CD14-positive monocyte (primary cell): ENCODE measurements around the gene UBXN6. TPM values are rescaled to one million over a fixed set of nuclear protein-coding genes. Genes with fewer than 3 reads are reported as not detected.

Experiments used
- DNase-seq, 3 donors: peaks; one replicate each; pipeline ENCODE4 v3.0.0-alpha.2; 2011 to 2022
- H2AFZ ChIP-seq: 2 replicates; pipeline ENCODE4 v1.6.0; 2012; ENCODE audit warnings: mild to moderate bottlenecking, low read depth, low read length, inconsistent platforms; ENCODE audit not compliant: insufficient read depth, poor library complexity, severe bottlenecking
- H3K27ac ChIP-seq, 2 donors: 1 replicate in 1 of 2; 2 replicates in 1 of 2; pipeline ENCODE4 v1.5.1; 2012 to 2013; ENCODE audit warnings: low read length in 2 of 2, control low read depth in 1 of 2, inconsistent platforms in 1 of 2, low read depth in 1 of 2, mild to moderate bottlenecking in 1 of 2
- H3K27me3 ChIP-seq, 2 donors: one replicate each; pipeline versions ENCODE4 v1.6.0 to v1.6.1; 2011 to 2013; ENCODE audit warnings: low read length in 2 of 2; ENCODE audit not compliant: control insufficient read depth in 2 of 2, insufficient read depth in 2 of 2
- H3K36me3 ChIP-seq, 2 donors: replicated peaks in 1 of 2; 1 replicate in 1 of 2; 2 replicates in 1 of 2; pipeline versions ENCODE4 v1.5.1 to v1.6.1; 2012 to 2013; ENCODE audit warnings: low read length in 2 of 2, control low read depth in 1 of 2, inconsistent platforms in 1 of 2, mild to moderate bottlenecking in 1 of 2; ENCODE audit not compliant: insufficient read depth in 2 of 2, control insufficient read depth in 1 of 2
- H3K4me1 ChIP-seq, 2 donors: 1 replicate in 1 of 2; 2 replicates in 1 of 2; pipeline versions ENCODE4 v1.5.1 to v1.6.1; 2012 to 2013; ENCODE audit warnings: low read length in 2 of 2, control low read depth in 1 of 2, inconsistent platforms in 1 of 2, mild to moderate bottlenecking in 1 of 2, moderate library complexity in 1 of 2; ENCODE audit not compliant: insufficient read depth in 2 of 2, control insufficient read depth in 1 of 2
- H3K4me2 ChIP-seq: replicated peaks from 2 replicates; pipeline ENCODE3; 2012; ENCODE audit warnings: low read length, moderate library complexity, mild to moderate bottlenecking; ENCODE audit not compliant: poor library complexity, severe bottlenecking; ENCODE audit errors: extremely low read depth
- H3K4me3 ChIP-seq, 3 experiments: fragments of 200-600 bp in 1 of 3; sonication (generic) in 1 of 3; replicated peaks in 1 of 3; 1 replicate in 2 of 3; 2 replicates in 1 of 3; pipeline ENCODE4 v1.5.1; 2011 to 2013; ENCODE audit warnings: low read length in 3 of 3, mild to moderate bottlenecking in 3 of 3, control low read depth in 2 of 3, low read depth in 2 of 3, inconsistent platforms in 1 of 3, moderate library complexity in 1 of 3
- H3K79me2 ChIP-seq: 2 replicates; pipeline ENCODE4 v1.6.0; 2012; ENCODE audit warnings: mild to moderate bottlenecking, control low read depth, inconsistent platforms, low read length, moderate library complexity; ENCODE audit not compliant: insufficient read depth
- H3K9ac ChIP-seq: 2 replicates; pipeline ENCODE4 v1.6.0; 2017; ENCODE audit warnings: low read length, mild to moderate bottlenecking; ENCODE audit not compliant: insufficient read depth, poor library complexity, severe bottlenecking
- H3K9me3 ChIP-seq, 2 donors: replicated peaks in 1 of 2; 1 replicate in 1 of 2; 2 replicates in 1 of 2; pipeline versions ENCODE4 v1.5.1 to v1.6.1; 2012 to 2013; ENCODE audit warnings: low read length in 2 of 2, control low read depth in 1 of 2; ENCODE audit not compliant: control insufficient read depth in 1 of 2, insufficient read depth in 1 of 2
- H4K20me1 ChIP-seq: 2 replicates; pipeline ENCODE4 v1.6.0; 2012; ENCODE audit warnings: mild to moderate bottlenecking, low read length, control low read depth, moderate library complexity; ENCODE audit not compliant: insufficient read depth
- H3K27ac Mint-ChIP-seq, 7 donors: one replicate each; pipeline ENCODE4 v1.8.0; 2020; ENCODE audit warnings: mild to moderate bottlenecking in 7 of 7, mixed read lengths in 7 of 7, moderate library complexity in 6 of 7, inconsistent platforms in 2 of 7
- H3K27me3 Mint-ChIP-seq, 3 donors: one replicate each; pipeline ENCODE4 v1.8.0; 2021 to 2022; ENCODE audit warnings: low read depth in 3 of 3, mild to moderate bottlenecking in 3 of 3, mixed read lengths in 3 of 3, moderate library complexity in 3 of 3, inconsistent platforms in 1 of 3
- H3K36me3 Mint-ChIP-seq, 2 donors: one replicate each; pipeline ENCODE4 v1.8.0; 2020; ENCODE audit warnings: mixed read lengths in 2 of 2, inconsistent platforms in 1 of 2, mild to moderate bottlenecking in 1 of 2
- H3K4me1 Mint-ChIP-seq: one replicate; pipeline ENCODE4 v1.8.0; 2020; ENCODE audit warnings: mild to moderate bottlenecking, mixed read lengths
- H3K4me3 Mint-ChIP-seq, 2 donors: one replicate each; pipeline ENCODE4 v1.8.0; 2020; ENCODE audit warnings: mild to moderate bottlenecking in 2 of 2, mixed read lengths in 2 of 2, moderate library complexity in 1 of 2
- H3K9me3 Mint-ChIP-seq, 7 donors: one replicate each; pipeline ENCODE4 v1.8.0; 2020 to 2022; ENCODE audit warnings: mixed read lengths in 7 of 7, mild to moderate bottlenecking in 6 of 7, moderate library complexity in 6 of 7, inconsistent platforms in 2 of 7
- WGBS: methylation state at CpG from one replicate; pipeline ENCODE4 v1.1.5; 2013; ENCODE audit warnings: missing lambda C conversion rate; ENCODE audit not compliant: insufficient coverage; 5-methylcytosine and 5-hydroxymethylcytosine counted together
- intact Hi-C, 2 donors: fragments of 100-400 bp; cut with micrococcal nuclease; formaldehyde crosslinking; loops; one replicate each; pipeline versions ENCODE4 v1.15.0 to v1.15.1; 2023
- polyA plus RNA-seq, 3 donors: library from polyadenylated mRNA; depleted of rRNA in 1 of 3; unstranded in 2 of 3; stranded (reverse) in 1 of 3; fragments of 300-500 nt in 2 of 3; fragments of >200 nt in 1 of 3; fragmentation: Illumina TruSeq in 2 of 3; gene quantifications; 1 replicate in 2 of 3; 2 replicates in 1 of 3; pipeline ENCODE4 v1.2.3, GENCODE V29; 2012 to 2021
- TF ChIP-seq, protein P1 (sequence below): fragments of 200-600 bp; IDR thresholded peaks from one replicate; pipeline ENCODE4 v1.8.0; 2022; ENCODE audit warnings: antibody characterized with exemption, mild to moderate bottlenecking

The UBXN6 gene
- polyA plus RNA-seq, 3 donors: 3.8 to 64.5 (median 5.4) TPM

DNA sequence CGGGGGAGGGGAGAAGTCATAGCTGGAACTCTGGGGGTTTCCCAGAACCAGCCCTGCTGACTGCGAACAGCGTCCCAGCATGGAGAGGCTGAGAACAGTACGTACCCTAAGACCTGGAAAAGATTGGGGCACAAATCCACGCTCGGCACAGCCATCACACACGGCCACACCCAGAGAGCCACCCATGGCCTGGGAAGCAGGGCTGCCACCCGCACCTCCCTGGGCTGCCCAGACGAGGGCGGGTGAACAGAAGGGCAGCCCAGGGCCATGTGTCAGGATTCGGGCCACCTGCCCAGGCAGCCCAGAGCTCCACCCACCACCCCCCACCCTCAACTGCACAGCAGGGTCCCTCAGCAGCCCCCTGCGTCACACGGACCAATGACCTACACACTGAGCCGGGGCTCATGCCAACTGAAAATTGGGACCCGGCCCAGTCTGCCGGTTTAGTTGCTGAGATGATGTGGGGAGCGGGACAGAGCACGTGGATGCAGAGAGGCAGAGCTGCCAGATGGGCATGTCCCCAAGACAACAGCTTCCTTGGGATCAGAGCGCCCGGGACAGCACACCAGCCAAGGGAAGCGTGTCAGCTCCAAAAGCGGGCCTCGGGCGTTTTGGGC, 8.5 kb downstream of the UBXN6 start:
- H3K27ac Mint-ChIP-seq: no peak overlapping the region
- no peak overlapping the region for H3K9ac ChIP-seq
- H3K27me3 Mint-ChIP-seq: peaks cover 0 to 4% (median 0%) of the 10 kb centered on the region in 3 donors
- H2AFZ ChIP-seq: no peak overlapping the region
- peaks cover 88 to 100% of the 10 kb centered on the region in 2 donors for H3K36me3 ChIP-seq
- H3K36me3 Mint-ChIP-seq: peaks cover 69 to 96% of the 10 kb centered on the region in 2 donors
- H3K4me3 Mint-ChIP-seq: no peak overlapping the region
- H3K4me2 ChIP-seq: no peak overlapping the region
- no peaks in the 10 kb centered on the region for H3K27me3 ChIP-seq
- intact Hi-C loops: no loop called here
- H3K9me3 Mint-ChIP-seq: no peaks in the 10 kb centered on the region
- 95% methylated on average over 20 of the region's 24 CpGs for WGBS
- DNase-seq: no peak
- no peaks in the 10 kb centered on the region for H3K79me2 ChIP-seq
- no peaks in the 10 kb centered on the region for H3K4me1 ChIP-seq
- TF ChIP-seq, protein P1, sequence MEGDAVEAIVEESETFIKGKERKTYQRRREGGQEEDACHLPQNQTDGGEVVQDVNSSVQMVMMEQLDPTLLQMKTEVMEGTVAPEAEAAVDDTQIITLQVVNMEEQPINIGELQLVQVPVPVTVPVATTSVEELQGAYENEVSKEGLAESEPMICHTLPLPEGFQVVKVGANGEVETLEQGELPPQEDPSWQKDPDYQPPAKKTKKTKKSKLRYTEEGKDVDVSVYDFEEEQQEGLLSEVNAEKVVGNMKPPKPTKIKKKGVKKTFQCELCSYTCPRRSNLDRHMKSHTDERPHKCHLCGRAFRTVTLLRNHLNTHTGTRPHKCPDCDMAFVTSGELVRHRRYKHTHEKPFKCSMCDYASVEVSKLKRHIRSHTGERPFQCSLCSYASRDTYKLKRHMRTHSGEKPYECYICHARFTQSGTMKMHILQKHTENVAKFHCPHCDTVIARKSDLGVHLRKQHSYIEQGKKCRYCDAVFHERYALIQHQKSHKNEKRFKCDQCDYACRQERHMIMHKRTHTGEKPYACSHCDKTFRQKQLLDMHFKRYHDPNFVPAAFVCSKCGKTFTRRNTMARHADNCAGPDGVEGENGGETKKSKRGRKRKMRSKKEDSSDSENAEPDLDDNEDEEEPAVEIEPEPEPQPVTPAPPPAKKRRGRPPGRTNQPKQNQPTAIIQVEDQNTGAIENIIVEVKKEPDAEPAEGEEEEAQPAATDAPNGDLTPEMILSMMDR: no peak
- H3K9me3 ChIP-seq: no peaks in the 10 kb centered on the region
- no peak overlapping the region for H3K27ac ChIP-seq
- H3K4me3 ChIP-seq: no peak overlapping the region
- peaks cover 77% of the 10 kb centered on the region for H4K20me1 ChIP-seq
- H3K4me1 Mint-ChIP-seq: no peaks in the 10 kb centered on the region

GRCh38 chr19:4448147-4448985, 9.2 kb downstream of the UBXN6 start:
- H2AFZ ChIP-seq: no peak overlapping the region
- H3K27ac ChIP-seq: no peak overlapping the region
- H3K9ac ChIP-seq: no peak overlapping the region
- no peak overlapping the region for H3K4me3 Mint-ChIP-seq
- no peaks in the 10 kb centered on the region for H3K4me1 ChIP-seq
- 96% methylated on average over 25 of the region's 30 CpGs for WGBS
- peaks cover 69 to 93% of the 10 kb centered on the region in 2 donors for H3K36me3 Mint-ChIP-seq
- no peak overlapping the region for H3K4me3 ChIP-seq
- peaks cover 0 to 4% (median 0%) of the 10 kb centered on the region in 3 donors for H3K27me3 Mint-ChIP-seq
- H3K27me3 ChIP-seq: no peaks in the 10 kb centered on the region
- no peaks in the 10 kb centered on the region for H3K9me3 ChIP-seq
- H3K36me3 ChIP-seq: peaks cover 82 to 98% of the 10 kb centered on the region in 2 donors
- no peaks in the 10 kb centered on the region for H3K4me1 Mint-ChIP-seq
- DNase-seq: no peak
- H3K4me2 ChIP-seq: no peak overlapping the region
- H3K79me2 ChIP-seq: no peaks in the 10 kb centered on the region
- peak overlapping the region in 1 of 7 donors; percentile 71 for H3K27ac Mint-ChIP-seq
- TF ChIP-seq, protein P1: no peak
- no peaks in the 10 kb centered on the region for H3K9me3 Mint-ChIP-seq
- H4K20me1 ChIP-seq: peaks cover 73% of the 10 kb centered on the region
- intact Hi-C loops: no loop called here
